ENCODE measurements around the gene CHRNA3.

- TF ChIP-seq CTCF (conservative IDR thresholded peaks at IDR 0.05 in 1 of 2, IDR thresholded peaks at IDR 0.05 in 1 of 2; ENCODE audit: extremely low read depth in 1 of 2, insufficient read depth in 1 of 2, low read depth in 1 of 2, low read length in 2 of 2) = no peak
- TF ChIP-seq EZH2 (IDR thresholded peaks at IDR 0.05; ENCODE audit: borderline replicate concordance, low read length) = no peak
Observed at GRCh38 chr15:78626381-78626995, 5.7 kb upstream of the CHRNA3 start.

All from mammary epithelial cell (primary cell).